ENCODE measurements around the gene HOOK1.

- TF ChIP-seq POLR2A (IDR thresholded peaks at IDR 0.05) (no peak), CTCF (IDR thresholded peaks at IDR 0.05) (no peak), EP300 (IDR thresholded peaks at IDR 0.05) (no peak), POLR2AphosphoS5 (IDR thresholded peaks at IDR 0.05) (no peak)
Measured at GRCh38 chr1:59776960-59777852, 37.5 kb upstream of the HOOK1 start.

Measured in gastroesophageal sphincter (tissue), 3 donors.